Middle frontal gyrus (tissue), 1 donor: ENCODE data around the gene LAYN.
A peak's percentile ranks its signal among the peaks of the same experiment; 100 is the strongest.

Source experiments
- DNase-seq: peaks from one replicate; pipeline ENCODE4 v3.0.0-alpha.2; 2015; ENCODE audit warnings: low spot score; ENCODE audit errors: extremely low spot score

The LAYN gene

DNA sequence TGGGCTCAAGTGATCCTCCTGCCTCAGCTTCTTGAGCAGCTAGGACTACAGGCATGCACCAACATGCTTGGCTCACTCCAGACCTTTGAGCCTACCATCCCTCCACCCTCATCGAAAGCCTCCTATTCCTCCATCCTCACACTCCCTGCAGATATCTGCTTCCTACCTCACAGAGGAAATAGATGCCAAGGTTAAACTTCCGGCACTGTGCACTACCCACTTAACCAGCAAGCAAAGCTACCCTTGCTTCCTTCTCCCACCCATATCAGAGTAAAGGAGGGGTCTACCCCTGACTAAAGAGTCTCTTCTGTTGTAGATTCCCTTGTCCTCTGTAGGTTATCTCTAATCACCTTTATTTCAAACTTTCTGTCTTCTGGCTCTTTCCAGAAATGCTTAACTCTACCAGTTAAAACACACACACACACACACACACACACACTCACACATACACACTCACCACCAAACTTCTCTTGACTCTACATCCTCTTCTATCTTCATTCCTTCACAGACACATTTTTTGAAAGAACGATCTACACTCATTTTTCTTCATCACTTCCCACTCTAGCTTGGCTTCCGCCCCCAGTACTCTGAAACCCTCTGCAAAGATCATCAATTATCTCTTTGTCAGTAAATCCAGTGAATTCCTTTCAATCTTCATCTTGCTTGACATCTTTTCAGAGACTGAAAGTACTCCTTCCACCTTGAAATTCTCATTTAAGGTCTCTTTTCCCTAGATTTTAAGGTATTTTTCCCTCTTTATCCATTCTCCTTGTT lies 50.9 kb downstream of the LAYN start:
- DNase-seq, result no peak

DNA sequence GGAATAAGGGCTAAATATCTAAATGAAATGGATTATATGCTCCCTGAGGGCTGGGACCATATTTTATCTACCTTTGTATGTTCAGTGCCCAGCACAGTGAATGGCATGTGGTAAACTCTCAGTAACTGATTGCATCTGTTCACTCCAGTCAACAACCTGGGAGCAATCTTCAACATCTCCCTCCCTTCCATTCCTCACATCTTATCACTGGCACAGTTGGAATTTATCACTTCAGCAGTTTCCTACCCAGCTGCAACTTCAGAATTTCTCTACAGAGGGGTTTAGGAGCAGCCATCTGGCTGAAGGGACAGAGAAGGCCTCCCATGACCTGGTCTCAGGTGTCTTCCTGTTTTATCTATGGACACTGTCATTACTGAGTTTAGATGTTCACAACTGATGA lies 52.0 kb downstream of the LAYN start:
- DNase-seq, result no peak

DNA sequence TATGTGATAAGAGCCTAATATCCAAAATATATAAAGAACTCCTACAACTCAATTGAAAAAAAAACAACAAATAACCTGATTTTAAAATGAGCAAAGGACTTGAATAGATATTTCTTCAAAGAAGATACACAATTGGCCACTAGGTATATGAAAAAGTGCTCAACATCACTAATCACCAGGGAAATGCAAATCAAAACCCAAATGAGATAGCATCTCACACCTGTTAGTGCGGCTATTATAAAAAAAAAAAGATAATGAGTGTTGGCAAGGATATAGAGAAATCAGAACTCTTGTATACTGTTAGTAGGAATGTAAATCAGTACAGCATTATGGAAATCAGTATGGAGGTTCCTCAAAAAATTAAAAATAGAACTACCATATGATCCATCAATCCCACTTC lies 55.8 kb downstream of the LAYN start:
- no peak for DNase-seq

DNA sequence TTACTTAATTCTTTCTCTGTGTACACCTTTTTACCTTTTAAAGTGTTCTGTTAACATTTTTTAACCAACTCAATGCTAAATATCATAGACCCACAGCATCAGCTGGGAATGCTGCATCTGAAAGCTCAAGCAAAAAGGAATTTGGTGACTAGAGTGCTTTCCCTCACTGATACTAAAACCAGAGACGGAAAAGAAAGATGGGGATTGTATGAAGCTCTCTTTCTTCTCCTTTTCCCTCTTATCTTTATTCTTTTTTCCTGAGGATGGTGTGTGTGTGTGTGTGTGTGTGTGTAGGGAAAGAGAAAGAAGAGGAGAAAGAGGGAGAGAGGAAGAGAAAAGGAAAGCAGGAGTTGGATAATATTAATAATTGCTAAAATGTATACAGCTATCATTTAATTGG lies 57.6 kb downstream of the LAYN start:
- DNase-seq, result no peak

DNA sequence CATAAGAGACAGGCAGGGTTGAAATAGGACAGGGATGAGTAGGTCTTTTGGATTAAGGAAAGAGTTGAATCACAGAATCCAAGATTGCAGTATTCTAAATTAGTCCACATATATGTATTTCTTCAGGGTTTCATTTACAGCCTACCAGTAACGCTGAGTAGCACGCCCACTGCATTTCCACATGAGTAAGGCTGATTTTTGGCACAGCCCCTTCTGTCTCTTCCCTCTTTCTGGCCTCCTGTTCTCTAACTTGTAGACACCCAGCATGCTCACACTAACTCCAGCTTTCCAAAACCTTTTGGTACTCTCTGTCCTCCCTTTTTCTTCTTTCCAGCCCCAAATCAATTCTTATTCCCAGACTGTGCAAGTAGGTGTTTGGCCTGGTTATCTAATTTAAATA lies 58.0 kb downstream of the LAYN start:
- no peak for DNase-seq

DNA sequence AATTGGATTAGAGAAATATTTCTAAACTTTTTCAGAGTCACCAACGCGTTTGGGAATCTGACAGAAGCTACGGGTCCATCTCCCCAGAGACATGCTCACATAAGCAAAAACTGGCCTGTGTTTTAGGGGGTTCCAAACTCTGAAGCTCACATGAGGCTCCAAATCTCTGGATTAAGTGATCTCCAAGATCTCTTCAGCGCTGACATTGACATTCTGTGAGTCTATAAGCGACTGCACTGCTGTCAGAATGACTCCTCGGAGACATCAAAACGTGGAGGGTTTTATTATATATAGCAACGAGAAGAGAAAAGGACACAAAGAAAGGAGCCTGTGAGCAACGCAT lies 61.1 kb downstream of the LAYN start:
- DNase-seq, result no peak

DNA sequence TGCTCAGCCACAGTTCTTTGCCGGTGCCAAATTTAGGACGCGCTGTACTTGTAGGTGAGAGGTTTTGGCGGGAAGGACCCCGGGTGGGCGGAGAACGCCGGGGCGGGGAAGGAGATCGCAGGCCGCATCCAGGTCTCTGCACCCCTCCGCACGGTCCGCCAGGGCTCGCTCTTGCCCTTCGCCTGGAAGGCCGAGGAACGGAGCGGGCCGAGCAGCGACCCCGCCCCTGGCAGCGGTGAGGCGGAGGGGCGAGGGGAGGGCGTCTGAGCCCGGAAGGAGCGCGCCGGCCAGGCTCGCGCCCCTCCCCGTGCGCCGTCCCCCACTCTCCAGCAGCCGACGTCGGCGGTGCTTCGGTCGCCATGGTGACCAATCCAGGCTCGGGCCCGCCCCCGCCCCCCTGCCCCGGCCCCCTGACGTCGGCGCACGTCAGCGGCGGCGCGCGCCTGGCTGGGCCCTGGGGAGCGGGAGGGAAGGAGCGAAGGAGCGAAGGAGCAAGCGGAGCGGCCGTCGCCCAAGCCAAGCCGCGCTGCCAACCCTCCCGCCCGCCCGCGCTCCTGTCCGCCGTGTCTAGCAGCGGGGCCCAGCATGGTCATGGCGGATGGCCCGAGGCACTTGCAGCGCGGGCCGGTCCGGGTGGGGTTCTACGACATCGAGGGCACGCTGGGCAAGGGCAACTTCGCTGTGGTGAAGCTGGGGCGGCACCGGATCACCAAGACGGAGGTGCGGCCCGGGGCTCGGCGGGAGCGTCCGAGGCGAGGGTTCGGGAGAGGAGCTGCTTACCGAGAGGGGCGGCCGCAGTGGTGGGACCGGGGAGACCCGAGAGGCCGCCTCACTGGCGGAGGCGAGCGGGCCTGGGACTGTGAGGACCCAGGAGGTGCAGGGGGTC lies 61.7 kb downstream of the LAYN start, which contains the start of gene SIK2:
SIK2 (plus strand) TSS at position 471 of the 886 bp plus-strand sequence; CDS start at position 586, 115 bp downstream.
- DNase-seq, result peak; percentile 90

DNA sequence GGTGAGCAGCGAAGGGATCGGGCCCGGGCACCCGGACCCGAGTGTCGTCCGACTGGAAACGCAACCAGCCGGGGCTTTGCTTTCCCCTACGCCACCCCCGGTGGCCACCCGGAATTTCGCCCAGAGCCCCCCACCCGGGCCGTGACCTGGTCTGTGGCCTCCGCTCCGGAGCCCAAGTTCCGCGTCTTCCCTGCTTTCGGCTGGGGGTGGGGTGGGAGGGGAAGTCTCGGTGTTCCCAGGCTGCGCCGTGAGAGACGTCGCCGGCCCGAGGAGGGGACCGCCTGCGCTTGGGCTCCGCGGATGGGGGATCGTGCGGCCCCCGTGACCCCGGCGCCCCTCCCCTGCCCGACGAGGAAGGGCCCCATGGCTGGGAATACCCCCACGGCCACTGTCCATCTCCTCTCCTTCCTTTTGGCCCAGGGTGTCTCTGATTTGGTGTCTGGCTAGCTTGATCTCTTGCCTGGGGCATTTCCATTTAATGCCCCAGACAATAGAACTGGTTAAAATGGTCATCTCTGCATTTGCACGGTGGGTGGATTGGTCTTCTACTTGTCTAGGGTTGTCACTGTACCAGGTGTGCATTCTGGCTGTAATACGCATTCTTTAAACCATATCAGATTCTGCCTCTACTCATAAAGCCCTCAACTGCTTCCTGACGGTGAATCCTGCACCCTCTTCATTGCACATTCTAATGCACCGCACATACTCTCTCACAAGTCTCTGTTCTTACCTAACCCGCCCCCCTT lies 62.5 kb downstream of the LAYN start:
- no peak for DNase-seq

DNA sequence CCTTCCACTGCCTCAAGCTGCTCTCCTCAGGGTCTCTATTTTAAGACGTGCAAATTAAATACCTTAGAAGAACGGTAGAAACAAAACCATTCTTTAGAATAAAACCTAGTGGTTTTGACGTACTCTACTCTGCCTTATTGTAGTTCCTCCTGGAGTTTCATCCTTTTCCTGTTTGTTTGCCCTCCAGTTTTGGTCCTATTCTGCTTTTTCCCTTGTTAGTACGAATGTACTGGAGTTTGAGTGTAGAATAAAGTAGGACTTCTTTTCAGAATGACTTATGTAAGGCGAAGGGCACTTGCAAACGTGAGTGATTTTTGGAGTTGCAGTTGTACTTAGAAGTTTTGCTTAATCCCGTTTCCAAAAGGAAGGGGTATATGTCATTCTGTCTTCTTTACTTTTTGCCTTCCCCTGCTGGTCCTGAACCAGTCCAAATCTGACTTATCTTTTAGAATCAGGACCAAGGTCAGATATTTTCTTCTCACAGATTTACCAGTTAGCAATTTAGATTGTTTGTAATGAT lies 63.2 kb downstream of the LAYN start:
- no peak for DNase-seq

DNA sequence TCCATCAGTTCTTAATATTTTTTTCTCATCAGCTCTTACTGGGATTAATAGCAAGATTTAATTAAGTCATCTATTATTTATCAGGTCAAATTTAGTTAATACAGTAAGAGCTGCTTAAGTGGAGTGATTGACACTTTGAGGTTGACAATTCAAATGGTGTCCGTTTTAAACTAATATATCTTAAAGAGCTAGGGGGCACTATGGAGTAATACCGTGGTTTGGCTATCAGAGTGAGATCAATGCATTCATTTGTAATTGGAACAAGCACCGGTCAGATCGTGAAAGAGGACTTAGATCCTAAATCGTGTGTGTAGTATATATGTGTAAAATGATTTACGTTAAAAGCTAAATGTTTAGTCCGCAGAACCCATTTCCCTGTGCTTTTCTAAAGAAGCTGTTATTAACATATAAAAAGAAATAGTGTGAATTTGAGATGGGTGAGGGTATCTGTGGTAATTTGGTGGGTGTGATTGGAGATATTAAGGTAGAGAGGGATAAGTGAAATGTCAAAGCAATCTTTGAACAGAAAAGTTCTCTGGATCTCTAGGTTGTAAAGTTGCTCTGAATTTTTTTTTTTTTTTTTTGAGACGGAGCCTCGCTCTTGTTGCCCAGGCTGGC lies 64.0 kb downstream of the LAYN start:
- no peak for DNase-seq

DNA sequence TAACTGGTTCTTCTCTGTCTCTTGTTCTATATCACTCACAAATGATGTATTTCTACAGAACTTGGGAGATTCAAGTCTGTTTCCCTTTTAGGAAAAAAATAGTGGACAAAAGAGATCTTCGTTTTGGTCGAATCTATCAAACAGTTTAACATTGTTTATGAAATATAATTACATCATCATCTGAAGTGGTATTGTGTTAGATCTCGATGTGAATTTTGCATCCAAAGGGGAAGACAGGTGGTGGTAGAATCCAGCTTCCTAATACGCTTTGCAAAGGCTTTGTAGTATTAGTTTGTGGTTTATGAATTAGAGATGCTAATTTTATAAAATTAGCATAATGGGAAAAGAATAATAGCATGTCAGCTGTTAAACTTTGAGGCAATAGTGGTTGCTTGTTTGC lies 65.2 kb downstream of the LAYN start:
- no peak for DNase-seq

DNA sequence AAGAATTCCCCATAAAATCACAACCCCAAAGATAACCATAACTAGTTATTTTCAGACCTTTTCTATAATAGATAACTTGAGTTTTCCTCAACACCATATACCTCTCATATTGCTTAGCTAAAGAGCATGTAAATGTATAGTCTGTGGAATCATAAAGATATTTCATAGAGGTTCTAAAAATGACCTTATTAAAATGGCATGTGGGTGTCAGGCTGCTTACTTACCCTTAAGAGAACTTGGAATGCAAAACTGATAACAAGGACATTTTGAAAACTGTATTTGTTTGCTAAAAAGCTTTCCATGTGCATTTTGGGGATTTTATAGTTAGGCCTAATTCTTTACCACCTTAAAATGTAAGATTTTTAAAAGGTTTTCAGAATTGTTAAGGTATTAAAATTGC lies 66.5 kb downstream of the LAYN start:
- DNase-seq, result no peak

DNA sequence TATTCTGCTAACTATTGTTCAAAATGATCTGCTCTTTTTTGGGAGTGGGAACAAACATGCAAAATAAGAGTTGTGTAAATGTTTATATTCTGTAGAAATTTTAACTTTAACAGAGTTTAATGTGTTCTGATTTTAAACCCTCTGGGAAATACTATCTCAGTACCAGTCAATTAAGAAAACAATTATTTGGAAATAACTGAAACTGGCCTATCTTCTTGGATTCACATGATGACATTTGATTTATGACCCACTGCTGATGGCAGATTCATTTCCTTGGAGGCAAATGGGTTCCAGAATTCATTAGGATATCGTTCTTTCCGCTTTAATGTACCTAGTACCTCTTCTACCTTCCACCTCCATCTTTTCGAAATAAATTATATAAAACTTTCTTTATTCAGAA lies 67.2 kb downstream of the LAYN start:
- DNase-seq, result no peak
